KOPT-K1 (cell line): Measurements from ENCODE around the gene KBTBD3.
A peak's percentile ranks its signal among the peaks of the same experiment; 100 is the strongest.

ENCODE experiments used
- H3K27ac ChIP-seq: fragments of 200-600 bp; sonication (generic); 2 replicates; pipeline ENCODE4 v1.5.1; 2016; ENCODE audit warnings: antibody characterized with exemption, mild to moderate bottlenecking, low read depth, low read length; ENCODE audit not compliant: poor library complexity, severe bottlenecking
- H3K36me3 ChIP-seq: fragments of 200-600 bp; sonication (generic); 2 replicates; pipeline ENCODE4 v1.5.1; 2017; ENCODE audit warnings: antibody characterized with exemption, mild to moderate bottlenecking, low read length, moderate library complexity; ENCODE audit not compliant: insufficient read depth
- H3K9me3 ChIP-seq: fragments of 200-600 bp; sonication (generic); 2 replicates; pipeline ENCODE4 v1.5.1; 2017; ENCODE audit warnings: antibody characterized with exemption, low read length, mild to moderate bottlenecking; ENCODE audit not compliant: insufficient read depth, poor library complexity, severe bottlenecking

KBTBD3 gene

DNA sequence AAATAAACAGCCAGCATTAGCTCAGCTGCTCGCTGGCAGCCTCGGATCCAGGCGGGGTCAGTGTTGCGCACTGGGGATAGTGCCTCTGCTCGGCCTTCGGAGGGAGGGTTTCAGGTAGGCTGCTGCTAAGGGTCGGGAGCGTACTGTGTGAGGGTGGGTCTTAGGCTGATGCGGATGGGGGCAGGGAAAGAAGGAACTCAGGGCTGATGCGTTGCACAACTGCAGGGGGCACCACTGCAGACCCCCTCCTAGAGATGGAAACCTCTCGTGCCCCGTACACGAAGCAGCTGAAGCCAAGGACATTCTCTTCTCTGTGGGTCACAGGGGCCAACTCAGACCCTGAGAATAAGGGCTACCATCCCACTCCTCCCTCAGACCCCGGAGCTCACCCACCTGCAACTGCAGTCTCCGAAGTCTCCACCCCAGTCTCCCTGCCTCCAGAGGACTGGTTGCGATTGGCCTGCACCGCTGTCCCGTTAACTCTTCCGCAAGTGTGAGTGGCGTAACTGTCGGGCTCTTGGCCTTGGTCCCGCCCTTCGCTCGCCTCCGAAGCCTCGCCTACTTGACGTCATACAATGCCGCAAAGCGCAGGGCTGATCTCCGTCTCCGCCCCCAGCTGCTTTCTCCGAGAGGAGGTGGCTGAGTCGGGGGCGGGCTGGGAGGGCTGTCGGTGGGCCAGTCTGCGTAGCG lies at the start of gene KBTBD3:
KBTBD3 (minus strand) TSS at position 429 of the 690 bp plus-strand sequence. CDS start 18,250 bp downstream, outside the sequence.
- peaks cover 26% of the 10 kb centered on the region for H3K36me3 ChIP-seq

DNA sequence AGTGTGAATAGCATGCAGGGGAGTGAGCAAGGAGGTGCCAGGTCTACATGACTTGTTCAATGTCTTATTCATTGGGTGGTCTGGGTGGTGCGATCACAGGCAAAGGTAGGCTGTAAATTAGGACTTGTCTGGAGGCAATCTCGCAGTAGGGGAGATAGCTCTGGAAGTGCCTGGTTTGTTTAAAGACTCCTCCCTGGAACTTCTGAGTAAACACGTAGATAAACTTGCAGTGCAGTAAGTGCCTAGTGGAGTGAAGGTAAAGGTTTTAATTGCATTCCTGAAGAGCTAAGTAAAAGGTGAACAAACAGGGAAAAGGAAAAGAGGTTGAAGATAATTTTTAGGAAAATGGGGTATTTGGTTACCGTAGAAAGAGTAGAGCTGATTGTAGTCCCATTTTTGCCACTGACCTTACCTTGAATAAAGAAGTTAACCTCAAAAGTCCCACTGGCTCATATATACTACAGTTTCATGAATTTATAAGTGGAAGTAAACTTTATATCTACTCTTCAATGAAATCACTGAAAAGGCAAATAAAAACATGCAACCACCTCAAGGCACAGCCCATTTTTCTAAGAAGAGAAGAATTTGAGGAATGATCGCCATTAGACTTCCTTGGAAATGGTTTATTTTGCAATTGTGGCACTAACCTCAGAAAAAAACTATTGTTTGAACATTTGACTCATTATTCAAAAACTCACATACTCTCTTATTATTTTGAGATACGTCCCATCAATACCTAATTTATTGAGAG lies 44.6 kb upstream of the KBTBD3 start:
- H3K36me3 ChIP-seq = no peaks in the 10 kb centered on the region
- H3K9me3 ChIP-seq = no peaks in the 10 kb centered on the region
- H3K27ac ChIP-seq = no peak overlapping the region

More for the DNA sequence above, at the start of gene KBTBD3:
- H3K9me3 ChIP-seq = no peaks in the 10 kb centered on the region
- H3K27ac ChIP-seq = peak within 1 kb of the TSS; percentile 92

DNA sequence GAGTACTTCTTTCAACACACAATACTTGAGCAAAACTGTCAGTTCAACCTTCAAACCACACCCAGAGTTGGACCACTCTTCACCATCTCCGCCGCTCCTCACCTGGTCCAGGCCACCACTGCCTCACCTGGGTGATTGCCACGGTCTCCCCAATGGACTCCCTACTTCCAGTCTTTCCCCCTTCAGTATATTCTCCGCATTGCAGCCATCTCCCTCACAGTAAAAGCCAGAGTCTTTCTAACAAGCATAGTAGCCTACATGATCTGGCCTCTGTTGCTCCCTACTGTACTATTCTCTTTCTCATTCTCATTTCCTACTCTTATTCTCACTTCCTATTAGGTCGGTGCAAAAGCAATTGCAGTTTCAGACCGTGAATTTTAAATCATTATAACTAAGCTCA lies 28.8 kb upstream of the KBTBD3 start:
- Histone ChIP-seq H3K9me3 (no peaks in the 10 kb centered on the region), H3K36me3 (no peaks in the 10 kb centered on the region), H3K27ac (no peak overlapping the region)

GRCh38 chr11:106101819-106102218 lies 24.7 kb upstream of the KBTBD3 start:
- Histone ChIP-seq H3K9me3 (no peaks in the 10 kb centered on the region), H3K36me3 (peaks cover 28% of the 10 kb centered on the region), H3K27ac (no peak overlapping the region)

DNA sequence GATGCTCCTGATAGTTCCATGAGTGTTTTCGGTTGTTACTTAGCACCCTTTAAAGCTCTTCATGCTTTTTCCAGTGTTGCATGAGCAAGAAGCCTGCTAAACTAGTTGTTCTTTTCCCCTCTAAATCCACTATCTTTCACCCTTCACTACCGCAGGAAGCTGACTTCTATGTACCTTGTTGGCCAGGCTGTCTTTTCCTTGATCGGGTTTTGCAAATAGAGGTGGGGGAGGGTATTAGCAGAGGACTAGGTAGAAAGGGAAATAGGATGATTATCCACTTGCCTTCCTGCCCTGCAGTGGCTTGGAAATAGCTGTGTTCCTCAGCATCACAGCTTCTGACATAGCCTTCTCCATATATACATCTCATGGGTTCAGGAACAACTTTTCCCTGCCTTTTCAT lies 24.2 kb upstream of the KBTBD3 start:
- H3K27ac ChIP-seq = no peak overlapping the region
- H3K36me3 ChIP-seq = peaks cover 32% of the 10 kb centered on the region

DNA sequence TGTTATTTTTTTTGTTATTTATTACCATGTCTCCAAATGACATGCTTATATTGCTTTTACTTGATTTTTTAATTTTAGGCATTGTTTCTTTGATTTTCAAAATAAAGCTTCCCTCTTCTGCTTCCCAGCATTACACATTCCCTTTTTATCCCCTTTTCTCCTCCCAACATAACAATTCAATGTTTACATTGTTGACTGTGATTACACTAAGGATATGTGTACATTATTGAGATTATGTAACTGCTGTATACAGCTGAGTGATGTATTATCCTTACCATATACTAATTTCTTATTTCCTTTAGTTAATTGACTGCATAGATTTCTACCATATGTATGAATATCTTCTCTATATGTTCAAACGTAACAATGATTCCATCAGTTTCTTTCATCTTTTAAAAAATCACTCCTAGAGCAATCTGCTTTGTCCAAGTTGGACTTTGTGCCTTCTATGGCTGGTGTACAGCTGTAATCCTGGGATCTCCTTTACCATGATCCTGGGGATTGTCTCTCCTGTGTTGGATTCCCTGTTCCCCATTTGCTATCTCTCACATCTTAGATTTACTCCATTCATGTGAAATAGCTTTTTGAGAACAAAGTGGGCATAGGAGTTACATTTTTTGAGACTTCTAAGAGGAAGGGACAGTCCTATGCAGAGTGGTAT lies 21.9 kb upstream of the KBTBD3 start:
- Histone ChIP-seq H3K36me3 (peaks cover 56% of the 10 kb centered on the region), H3K9me3 (no peaks in the 10 kb centered on the region), H3K27ac (no peak overlapping the region)

More for the DNA sequence above, 24.2 kb upstream of the KBTBD3 start:
- H3K9me3 ChIP-seq = no peaks in the 10 kb centered on the region

DNA sequence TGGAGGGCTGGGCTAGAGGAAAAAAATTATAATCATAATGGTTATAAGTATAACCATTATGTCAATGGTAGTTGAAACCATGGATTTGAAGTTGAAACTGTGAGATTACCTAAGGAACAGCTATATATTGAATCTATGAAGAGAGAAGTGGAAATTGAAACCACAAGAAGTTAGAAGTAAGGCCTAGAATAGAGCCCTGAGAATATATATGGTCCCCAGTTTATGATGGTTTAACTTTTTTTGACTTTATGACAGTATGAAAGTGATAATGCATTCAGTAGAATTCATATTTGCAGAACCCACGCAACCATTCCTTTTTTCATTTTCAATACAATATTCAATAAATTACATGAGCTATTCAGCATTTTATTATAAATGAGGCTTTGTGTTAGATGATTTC lies 15.3 kb upstream of the KBTBD3 start:
- Histone ChIP-seq H3K36me3 (peaks cover 80% of the 10 kb centered on the region), H3K27ac (no peak overlapping the region), H3K9me3 (no peaks in the 10 kb centered on the region)

GRCh38 chr11:106091480-106092123 lies 14.5 kb upstream of the KBTBD3 start:
- H3K36me3 ChIP-seq = peaks cover 77% of the 10 kb centered on the region
- H3K27ac ChIP-seq = no peak overlapping the region
- no peaks in the 10 kb centered on the region for H3K9me3 ChIP-seq

- Histone ChIP-seq H3K36me3 (peaks cover 76% of the 10 kb centered on the region), H3K9me3 (no peaks in the 10 kb centered on the region), H3K27ac (no peak overlapping the region)
Measured at GRCh38 chr11:106088896-106089295, 11.7 kb upstream of the KBTBD3 start.

GRCh38 chr11:106087815-106088435 lies 10.8 kb upstream of the KBTBD3 start:
- Histone ChIP-seq H3K36me3 (peaks cover 76% of the 10 kb centered on the region), H3K27ac (no peak overlapping the region), H3K9me3 (no peaks in the 10 kb centered on the region)

DNA sequence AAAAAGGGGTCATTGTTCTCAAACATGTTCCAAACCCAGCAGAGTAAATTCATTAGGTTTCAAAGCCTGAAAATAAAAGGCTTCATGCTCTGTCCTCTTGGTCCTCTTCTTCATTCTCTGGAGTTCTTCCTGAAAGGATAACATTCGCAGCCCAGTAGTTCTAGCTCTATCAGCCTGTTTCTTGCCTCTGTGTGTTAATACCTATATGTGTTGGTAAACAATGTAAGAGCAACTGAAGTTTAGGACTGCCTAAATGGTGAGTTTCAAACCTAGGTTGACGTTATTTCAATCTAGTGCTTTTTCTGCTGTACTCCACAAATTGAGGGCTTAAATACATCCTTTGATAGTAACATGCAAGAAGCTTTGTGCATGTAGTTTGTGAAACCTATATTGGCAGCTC lies 9.7 kb upstream of the KBTBD3 start:
- Histone ChIP-seq H3K27ac (no peak overlapping the region), H3K9me3 (no peaks in the 10 kb centered on the region), H3K36me3 (peaks cover 76% of the 10 kb centered on the region)

DNA sequence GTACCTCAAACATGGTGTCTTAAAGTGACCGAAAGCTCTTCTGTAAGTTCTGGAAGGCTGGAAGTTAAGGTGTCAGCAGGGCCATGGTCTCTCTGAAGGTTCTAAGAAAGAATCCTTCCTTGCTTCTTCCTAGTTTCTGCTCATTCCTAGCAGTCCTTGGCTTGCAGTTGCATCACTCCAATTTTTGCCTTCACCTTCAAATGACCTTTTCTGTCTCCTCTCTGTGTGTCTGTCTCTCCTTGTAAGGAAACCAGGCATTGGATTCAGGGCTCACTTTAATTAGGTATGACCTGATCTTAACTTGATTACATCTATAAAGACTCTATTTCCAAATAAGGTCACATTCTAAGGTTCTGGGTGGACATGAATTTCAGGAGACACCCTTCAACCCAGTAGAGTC lies 9.0 kb upstream of the KBTBD3 start:
- Histone ChIP-seq H3K36me3 (peaks cover 74% of the 10 kb centered on the region), H3K27ac (no peak overlapping the region)

DNA sequence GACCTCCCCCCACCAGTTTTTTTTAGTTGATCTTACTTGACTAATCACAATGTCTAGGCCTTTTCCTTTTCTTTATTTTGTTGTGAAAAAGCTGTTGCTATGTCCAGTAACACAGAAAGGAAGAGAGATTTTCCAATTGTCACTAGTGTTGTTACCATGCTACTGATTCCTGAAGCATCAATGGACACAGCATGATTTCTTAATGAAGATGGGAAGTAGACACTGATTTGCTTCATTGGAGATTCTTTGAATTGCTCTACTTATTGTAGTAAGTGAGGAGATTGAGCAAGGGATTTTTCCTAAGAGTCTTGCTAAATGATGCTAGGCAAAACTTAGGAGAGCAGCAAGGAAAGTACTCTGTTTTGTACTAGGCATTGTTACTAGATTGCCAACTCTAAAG lies 4.9 kb upstream of the KBTBD3 start:
- Histone ChIP-seq H3K36me3 (peaks cover 75% of the 10 kb centered on the region), H3K9me3 (no peaks in the 10 kb centered on the region), H3K27ac (no peak overlapping the region)

More for the DNA sequence above, 9.0 kb upstream of the KBTBD3 start:
- no peaks in the 10 kb centered on the region for H3K9me3 ChIP-seq

GRCh38 chr11:106077609-106078455 lies 685 bp upstream of the KBTBD3 start, which contains the start of gene AASDHPPT:
Gene AASDHPPT, plus strand, starts transcription at chr11:106077662. Its CDS starts 49 bp downstream, at chr11:106077711.
- Histone ChIP-seq H3K9me3 (no peaks in the 10 kb centered on the region), H3K27ac (peak within 1 kb of the TSS; percentile 92), H3K36me3 (peaks cover 34% of the 10 kb centered on the region)
